CD4-positive, alpha-beta T cell treated with Interleukin-1 beta for 1 hour (primary cell): ENCODE data around the gene CRTC2.
"Not testable (repeated sequence)": the region's sequence is repeated elsewhere in the genome, so short reads cannot be mapped to it uniquely, and the experiment has no call there.

Experiments
- DNase-seq, 2 donors: peaks; one replicate each; pipeline ENCODE4 v3.0.0-alpha.2; 2020 to 2022

CRTC2 gene, protein sequence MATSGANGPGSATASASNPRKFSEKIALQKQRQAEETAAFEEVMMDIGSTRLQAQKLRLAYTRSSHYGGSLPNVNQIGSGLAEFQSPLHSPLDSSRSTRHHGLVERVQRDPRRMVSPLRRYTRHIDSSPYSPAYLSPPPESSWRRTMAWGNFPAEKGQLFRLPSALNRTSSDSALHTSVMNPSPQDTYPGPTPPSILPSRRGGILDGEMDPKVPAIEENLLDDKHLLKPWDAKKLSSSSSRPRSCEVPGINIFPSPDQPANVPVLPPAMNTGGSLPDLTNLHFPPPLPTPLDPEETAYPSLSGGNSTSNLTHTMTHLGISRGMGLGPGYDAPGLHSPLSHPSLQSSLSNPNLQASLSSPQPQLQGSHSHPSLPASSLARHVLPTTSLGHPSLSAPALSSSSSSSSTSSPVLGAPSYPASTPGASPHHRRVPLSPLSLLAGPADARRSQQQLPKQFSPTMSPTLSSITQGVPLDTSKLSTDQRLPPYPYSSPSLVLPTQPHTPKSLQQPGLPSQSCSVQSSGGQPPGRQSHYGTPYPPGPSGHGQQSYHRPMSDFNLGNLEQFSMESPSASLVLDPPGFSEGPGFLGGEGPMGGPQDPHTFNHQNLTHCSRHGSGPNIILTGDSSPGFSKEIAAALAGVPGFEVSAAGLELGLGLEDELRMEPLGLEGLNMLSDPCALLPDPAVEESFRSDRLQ

GRCh38 chr1:153958111-153958960, at the start of gene CRTC2:
Gene CRTC2, minus strand, starts transcription at chr1:153958612. Its CDS starts 115 bp downstream, at chr1:153958497.
- peak; percentile 98 for DNase-seq

DNA sequence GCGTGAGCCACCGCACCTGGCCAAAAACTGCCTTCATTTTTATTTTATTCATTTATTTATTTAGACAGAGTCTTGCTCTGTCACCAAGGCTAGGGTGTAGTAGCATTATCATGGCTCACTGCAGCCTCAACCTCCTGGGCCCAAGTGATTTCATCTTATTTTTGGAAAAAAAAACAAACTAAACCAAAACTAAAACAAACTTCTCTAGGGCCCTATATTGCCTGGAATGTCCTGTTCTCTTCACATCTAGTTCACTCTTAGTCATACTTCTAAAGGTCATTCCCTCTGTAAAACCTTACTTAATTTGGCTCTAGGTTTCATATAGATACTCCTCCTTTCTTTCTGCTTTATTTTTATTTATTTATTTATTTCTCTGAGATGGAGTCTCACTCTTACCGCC, 47.7 kb upstream of the CRTC2 start:
- no peak for DNase-seq

DNA sequence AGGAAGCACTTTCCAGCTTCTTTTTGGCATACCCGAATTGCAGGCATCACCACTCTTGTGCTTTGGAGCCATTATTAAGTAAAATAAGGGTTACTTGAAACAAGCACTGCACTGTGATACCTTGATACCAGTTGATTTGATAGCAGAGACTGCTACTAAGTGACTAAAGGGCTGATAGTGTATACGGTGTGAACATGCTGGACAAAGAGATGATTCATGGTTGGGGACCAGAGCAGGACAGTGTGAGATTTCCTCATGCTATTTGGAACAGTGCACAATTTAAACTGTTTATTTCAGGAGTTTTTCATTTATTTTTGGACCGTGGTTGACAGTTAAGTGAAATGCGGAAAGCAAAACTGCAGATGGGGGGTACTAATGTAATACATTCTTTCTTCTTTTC, 42.0 kb upstream of the CRTC2 start:
- DNase-seq = no peak

DNA sequence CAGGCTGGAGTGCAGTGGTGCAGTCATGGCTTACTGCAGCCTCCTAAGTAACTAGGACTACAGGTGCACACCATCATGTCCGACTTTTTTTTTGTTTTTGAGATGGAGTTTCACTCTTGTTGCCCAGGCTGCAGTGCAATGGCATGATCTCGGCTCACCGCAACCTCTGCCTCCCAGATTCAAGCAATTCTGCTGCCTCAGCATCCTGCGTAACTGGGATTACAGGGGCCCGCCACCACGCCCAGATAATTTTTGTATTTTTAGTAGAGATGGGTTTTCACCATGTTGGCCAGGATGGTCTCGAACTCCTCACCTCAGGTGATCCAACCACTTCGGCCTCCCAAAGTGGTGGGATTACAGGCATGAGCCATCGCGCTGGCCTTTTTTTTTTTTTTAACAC, 38.5 kb upstream of the CRTC2 start:
- not testable (repeated sequence) for DNase-seq

GRCh38 chr1:153995640-153996039, 37.2 kb upstream of the CRTC2 start:
- DNase-seq = no peak

DNA sequence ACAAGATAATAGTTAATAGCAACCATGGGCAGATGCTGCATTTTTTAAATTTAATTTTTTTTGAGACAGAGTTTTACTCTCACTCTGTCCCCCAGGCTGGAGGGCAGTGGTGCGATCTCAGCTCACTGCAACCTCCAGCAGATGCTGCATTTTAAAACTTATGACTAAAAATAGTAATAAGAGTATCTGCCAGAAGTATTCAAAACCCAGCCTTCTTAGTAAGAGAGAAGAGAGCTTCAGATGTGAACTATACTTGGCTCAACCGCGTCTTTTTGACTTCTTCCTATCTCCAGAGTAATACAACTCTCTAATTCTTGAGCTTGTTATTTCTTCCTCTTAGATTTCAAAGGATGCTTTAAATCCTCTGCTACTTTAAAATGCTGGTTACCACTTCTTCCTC, 36.8 kb upstream of the CRTC2 start:
- DNase-seq = no peak

- DNase-seq = no peak
Measured at GRCh38 chr1:153991806-153992205, 33.4 kb upstream of the CRTC2 start.

- peak in 1 of 2 donors; percentile 30 for DNase-seq
Measured at GRCh38 chr1:153991151-153991630, 32.8 kb upstream of the CRTC2 start.

DNA sequence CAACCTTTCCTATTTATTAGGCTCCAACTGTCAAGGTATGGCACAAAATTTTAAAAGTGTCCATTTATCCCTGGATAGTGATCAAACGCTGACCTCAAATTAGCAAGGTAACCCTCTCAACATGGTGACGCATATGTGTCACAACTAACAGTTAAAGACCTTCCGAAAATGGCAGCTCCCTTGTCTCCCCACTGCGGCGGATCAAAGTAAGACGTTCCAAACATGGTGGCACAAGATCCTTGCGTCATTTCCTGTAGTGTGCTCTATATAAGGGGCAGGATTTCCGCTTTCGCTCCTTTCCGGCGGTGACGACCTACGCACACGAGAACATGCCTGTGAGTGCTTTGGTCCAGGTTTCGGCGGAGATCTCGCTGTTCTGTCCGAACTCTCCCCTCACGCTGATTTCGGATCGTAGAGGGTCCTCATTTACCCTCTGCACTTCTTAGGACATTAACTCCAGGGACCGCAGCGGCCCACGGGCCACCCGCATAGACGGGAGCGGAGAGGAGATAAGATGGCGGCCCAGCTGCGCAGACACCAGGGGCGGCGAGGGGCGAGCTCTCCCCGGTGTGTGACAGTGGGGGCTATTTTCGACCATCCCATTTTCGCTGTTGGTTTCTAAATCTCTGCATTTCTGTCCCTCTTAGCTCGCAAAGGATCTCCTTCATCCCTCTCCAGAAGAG, 32.2 kb upstream of the CRTC2 start, which contains the start of gene RPS27:
RPS27 (plus strand) TSS at position 295 of the 683 bp plus-strand sequence; CDS start at position 330, 35 bp downstream.
- peak; percentile 96 for DNase-seq

- DNase-seq = no peak
Measured at GRCh38 chr1:153987621-153988020, 29.2 kb upstream of the CRTC2 start.

DNA sequence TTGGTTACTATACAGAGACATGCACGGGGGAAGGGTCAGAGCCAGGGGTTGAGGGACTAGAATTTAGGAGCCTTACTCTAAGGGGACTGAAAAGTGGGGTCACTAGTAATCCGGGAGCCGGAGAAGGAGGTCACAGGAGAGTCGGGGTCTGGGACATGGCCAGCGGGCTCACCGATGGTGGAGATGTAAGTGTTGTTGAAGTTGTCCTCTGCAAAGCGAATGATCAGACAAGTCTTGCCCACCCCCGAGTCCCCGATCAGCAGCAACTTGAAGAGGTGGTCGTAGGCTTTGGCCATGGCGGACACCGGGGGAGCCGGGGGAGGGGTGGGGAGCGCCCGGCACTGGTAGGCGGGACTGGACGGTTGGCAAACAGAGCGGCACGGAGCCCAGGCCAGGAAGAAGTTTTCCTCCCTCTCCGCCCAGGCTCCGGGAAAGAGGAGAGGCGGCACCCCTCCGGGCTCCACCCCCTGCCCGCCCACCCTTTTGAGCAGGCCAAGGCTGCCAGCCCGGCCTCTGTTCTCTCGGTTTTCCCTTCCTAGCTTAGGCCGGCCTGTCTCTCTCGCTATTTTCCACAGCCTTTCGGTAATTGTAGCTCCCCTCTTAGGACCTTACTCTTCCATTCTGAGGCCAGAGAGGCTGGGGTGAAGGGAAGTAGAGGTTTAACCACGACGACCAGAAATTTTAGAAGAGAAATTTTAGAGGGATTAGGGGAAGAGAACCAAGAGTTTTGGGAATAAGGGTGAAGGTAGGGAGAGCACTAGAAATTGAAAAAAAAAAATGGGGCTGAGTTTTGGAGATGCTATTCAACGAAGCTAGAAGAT, 27.7 kb upstream of the CRTC2 start, which contains the start of gene RAB13:
RAB13 (minus strand) TSS at position 399 of the 821 bp plus-strand sequence; CDS start at position 296, 103 bp downstream.
- DNase-seq = no peak

- DNase-seq = peak in 1 of 2 donors; percentile 40
Measured at GRCh38 chr1:153985341-153985912, 27.0 kb upstream of the CRTC2 start.

DNA sequence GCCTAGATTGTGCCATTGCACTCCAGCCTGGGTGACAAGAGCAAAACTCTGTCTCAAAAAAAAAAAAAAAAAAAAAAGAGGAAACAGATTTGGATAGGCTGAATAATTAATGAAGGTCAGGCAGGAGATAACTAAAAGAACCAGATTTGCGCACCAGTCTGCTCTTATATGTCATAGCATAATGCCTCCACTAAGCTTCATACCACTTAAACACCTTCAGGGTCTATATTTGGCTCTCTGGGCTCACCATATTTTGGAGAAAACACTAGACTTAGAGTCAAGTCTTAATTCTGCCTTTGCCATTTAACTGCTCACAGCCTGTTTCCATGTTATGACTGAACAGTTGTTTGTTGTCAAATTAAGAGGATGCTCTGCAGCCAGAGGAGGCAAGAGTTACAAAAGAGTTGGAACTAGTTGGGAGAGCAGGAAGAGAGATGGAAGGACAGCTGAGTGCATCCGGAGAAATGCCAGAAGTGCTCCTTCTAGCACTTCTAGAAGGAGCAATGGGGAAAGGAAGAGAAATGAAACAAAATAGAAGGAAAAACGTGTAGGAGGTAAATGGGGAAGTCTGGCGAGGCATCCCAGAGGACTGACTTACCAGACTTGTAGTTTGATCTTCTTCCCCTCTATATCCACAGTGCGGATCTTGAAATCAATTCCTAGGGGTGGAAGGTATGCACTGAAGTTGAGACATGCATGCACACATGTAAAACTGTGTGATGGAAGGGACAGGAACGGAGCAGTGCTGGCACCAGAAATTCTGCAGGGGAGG, 25.9 kb upstream of the CRTC2 start:
- no peak for DNase-seq

DNA sequence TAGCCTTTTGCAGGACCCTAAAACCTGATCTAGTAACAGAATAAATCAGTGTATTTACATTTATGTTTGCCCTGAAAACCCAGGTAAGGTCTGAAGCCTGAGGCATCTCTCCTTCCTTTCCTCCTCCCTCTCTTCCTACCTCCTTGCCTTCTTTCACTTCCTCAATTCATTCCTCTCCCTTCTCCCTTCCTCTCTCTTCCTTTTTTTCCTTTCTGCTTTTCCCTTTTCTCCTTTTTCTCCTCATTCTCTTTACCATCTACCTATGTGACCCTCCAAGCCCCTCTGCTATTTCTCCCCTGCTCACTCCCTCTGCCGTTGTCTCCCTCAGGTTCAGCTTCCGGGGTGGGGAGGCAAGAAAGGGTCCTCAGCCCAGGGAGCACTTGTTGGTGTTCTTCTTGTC, 23.3 kb upstream of the CRTC2 start:
- not testable (repeated sequence) for DNase-seq

DNA sequence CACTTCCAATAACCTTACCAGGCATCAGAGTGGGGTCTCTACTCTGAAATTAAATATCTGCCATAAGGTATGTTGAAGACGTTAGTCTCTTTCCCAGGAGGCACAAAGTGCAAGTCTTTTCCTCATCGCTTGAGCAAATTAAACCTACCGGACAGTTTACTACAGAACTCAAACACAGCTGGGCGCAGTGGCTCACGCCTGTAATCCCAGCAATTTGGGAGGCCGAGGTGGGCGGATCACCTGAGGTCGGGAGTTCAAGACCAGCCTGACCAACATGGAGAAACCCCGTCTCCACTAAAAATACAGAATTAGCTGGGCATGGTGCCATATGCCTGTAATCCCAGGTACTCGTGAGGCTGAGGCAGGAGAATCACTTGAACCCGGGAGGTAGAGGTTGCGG, 20.7 kb upstream of the CRTC2 start:
- not testable (repeated sequence) for DNase-seq

- DNase-seq = no peak
Measured at GRCh38 chr1:153978274-153978909, 20.0 kb upstream of the CRTC2 start.

- DNase-seq = peak; percentile 82 to 86
Measured at GRCh38 chr1:153977250-153978240, 19.1 kb upstream of the CRTC2 start, which contains the start of gene JTB. Gene JTB, minus strand, starts transcription at chr1:153977674. Its CDS starts 422 bp downstream, at chr1:153977252.

GRCh38 chr1:153976819-153977249, 18.4 kb upstream of the CRTC2 start:
- no peak for DNase-seq
